CD8-positive, alpha-beta memory T cell (primary cell): ENCODE results near the gene FRMD4A. TPM values are rescaled to one million over a fixed set of nuclear protein-coding genes. Genes with fewer than 3 reads are reported as not detected.

ENCODE experiments used
- CTCF ChIA-PET: fragments of 350-600 bp; sonication (Branson Sonifier 250); formaldehyde crosslinking; loops from one replicate; lab custom pipeline; 2021; ENCODE audit warnings: antibody characterized with exemption; lab: Charles Lee
- POLR2A ChIA-PET: fragments of 350-600 bp; sonication (Branson Sonifier 250); formaldehyde crosslinking; loops from one replicate; lab custom pipeline; 2021; ENCODE audit warnings: antibody characterized with exemption; lab: Charles Lee
- DNase-seq, 5 donors: peaks; one replicate each; pipeline versions ENCODE4 v3.0.0 to v3.0.0-alpha.2; 2020 to 2022; ENCODE audit warnings: mixed read lengths in 1 of 5
- H3K27ac ChIP-seq: one replicate; pipeline ENCODE4 v1.7.0; 2013; ENCODE audit warnings: low read depth, mild to moderate bottlenecking, low read length, moderate library complexity
- H3K27me3 ChIP-seq: 2 replicates; pipeline ENCODE4 v1.7.0; 2013; ENCODE audit warnings: low read length, mild to moderate bottlenecking; ENCODE audit not compliant: insufficient read depth, poor library complexity, severe bottlenecking
- H3K36me3 ChIP-seq: 2 replicates; pipeline ENCODE4 v1.7.0; 2013; ENCODE audit warnings: mild to moderate bottlenecking, low read length, moderate library complexity; ENCODE audit not compliant: insufficient read depth
- H3K4me1 ChIP-seq: 2 replicates; pipeline ENCODE4 v1.7.0; 2013; ENCODE audit warnings: mild to moderate bottlenecking, low read length, moderate library complexity; ENCODE audit not compliant: insufficient read depth
- H3K4me3 ChIP-seq: 2 replicates; pipeline ENCODE4 v1.7.0; 2013; ENCODE audit warnings: mild to moderate bottlenecking, low read length
- H3K9me3 ChIP-seq: 2 replicates; pipeline ENCODE4 v1.7.0; 2013; ENCODE audit warnings: mild to moderate bottlenecking, low read length
- H3K27ac Mint-ChIP-seq, 8 donors: one replicate each; pipeline ENCODE4 v1.8.0; 2020 to 2021; ENCODE audit warnings: mixed read lengths in 8 of 8, mild to moderate bottlenecking in 6 of 8, inconsistent platforms in 3 of 8, moderate library complexity in 3 of 8
- H3K27me3 Mint-ChIP-seq, 2 donors: one replicate each; pipeline ENCODE4 v1.8.0; 2020 to 2021; ENCODE audit warnings: mixed read lengths in 2 of 2, mild to moderate bottlenecking in 1 of 2, moderate library complexity in 1 of 2
- H3K36me3 Mint-ChIP-seq, 3 donors: one replicate each; pipeline ENCODE4 v1.8.0; 2020 to 2021; ENCODE audit warnings: mixed read lengths in 3 of 3, inconsistent platforms in 1 of 3, mild to moderate bottlenecking in 1 of 3
- H3K4me1 Mint-ChIP-seq, 3 donors: one replicate each; pipeline ENCODE4 v1.8.0; 2020 to 2021; ENCODE audit warnings: mixed read lengths in 3 of 3, inconsistent platforms in 1 of 3, mild to moderate bottlenecking in 1 of 3
- H3K4me3 Mint-ChIP-seq, 7 donors: one replicate each; pipeline ENCODE4 v1.8.0; 2020 to 2021; ENCODE audit warnings: mixed read lengths in 7 of 7, mild to moderate bottlenecking in 6 of 7, moderate library complexity in 4 of 7, inconsistent platforms in 2 of 7
- H3K9me3 Mint-ChIP-seq, 5 donors: one replicate each; pipeline ENCODE4 v1.8.0; 2020 to 2022; ENCODE audit warnings: mixed read lengths in 5 of 5, mild to moderate bottlenecking in 3 of 5, moderate library complexity in 2 of 5, inconsistent platforms in 1 of 5
- polyA plus RNA-seq: library from polyadenylated mRNA; unstranded; fragments of 300-500 nt; fragmentation: Illumina TruSeq; gene quantifications from one replicate; pipeline ENCODE4 v1.2.3, GENCODE V29; 2021
- total RNA-seq, 2 experiments: library from RNA; stranded (reverse); gene quantifications; one replicate each; pipeline ENCODE4 v1.2.3, GENCODE V29; 2021

The FRMD4A gene
- total and polyA plus RNA-seq, 3 experiments from 2014 or later = 0.21 to 2.7 (median 2.1) TPM

DNA sequence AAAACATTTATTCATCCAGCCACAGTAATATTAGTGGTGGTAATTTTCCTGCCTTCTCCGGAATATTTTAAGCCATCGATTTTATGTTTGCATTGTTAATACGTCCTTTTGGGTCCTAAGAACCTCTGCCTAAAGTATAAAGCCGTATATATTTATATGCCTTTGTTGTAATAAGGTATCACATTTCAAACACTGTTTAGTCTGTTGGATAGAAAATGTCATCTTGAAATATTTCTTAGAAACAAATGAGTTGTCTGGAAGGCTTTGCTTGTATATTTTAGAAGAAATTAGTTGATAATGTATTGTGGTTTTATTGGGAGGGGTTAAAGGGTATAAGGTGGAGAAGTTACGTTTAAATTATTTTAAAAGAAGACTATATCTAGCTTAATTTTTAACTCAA, 732.8 kb downstream of the FRMD4A start:
- Mint-ChIP-seq H3K9me3 (no peaks in the 10 kb centered on the region), H3K4me3 (no peak overlapping the region), H3K27me3 (no peaks in the 10 kb centered on the region), H3K36me3 (peaks cover 6 to 71% (median 27%) of the 10 kb centered on the region in 3 donors), H3K27ac (no peak overlapping the region), H3K4me1 (peaks cover 22 to 40% (median 35%) of the 10 kb centered on the region in 3 donors)
- H3K36me3 ChIP-seq = peaks cover 11% of the 10 kb centered on the region
- POLR2A ChIA-PET = no interaction called here
- H3K4me3 ChIP-seq = no peak overlapping the region
- H3K27ac ChIP-seq = no peak overlapping the region
- no peaks in the 10 kb centered on the region for H3K4me1 ChIP-seq
- H3K27me3 ChIP-seq = no peaks in the 10 kb centered on the region
- CTCF ChIA-PET = interaction anchor here (1.8 kb wide), 1 partner anchor 11 kb away, joined by 3 read pairs; the partner anchor contains the start of gene PRPF18
- no peak for DNase-seq
- no peaks in the 10 kb centered on the region for H3K9me3 ChIP-seq

DNA sequence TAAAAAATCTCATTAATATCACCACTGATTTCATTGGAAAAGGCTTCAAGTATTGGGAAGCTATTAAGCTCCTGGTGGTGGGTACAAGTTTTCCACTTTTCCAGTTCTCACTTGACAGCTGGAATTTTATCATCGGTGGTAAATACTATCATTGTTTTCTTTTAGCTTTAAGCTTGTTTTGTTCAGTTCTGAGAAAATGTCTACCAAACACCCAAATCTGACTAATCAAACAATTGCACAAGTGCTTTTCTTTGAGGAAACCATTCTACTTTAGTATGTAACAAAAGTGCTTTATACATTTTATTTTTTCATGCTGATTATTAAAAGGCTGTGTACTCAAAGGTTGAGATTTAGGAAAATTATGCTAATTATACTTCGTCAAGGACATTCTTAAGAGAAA, 736.1 kb downstream of the FRMD4A start:
- Mint-ChIP-seq H3K36me3 (peaks cover 4 to 69% (median 24%) of the 10 kb centered on the region in 3 donors), H3K4me3 (no peak overlapping the region), H3K27ac (no peak overlapping the region), H3K27me3 (no peaks in the 10 kb centered on the region), H3K4me1 (peaks cover 32 to 63% (median 62%) of the 10 kb centered on the region in 3 donors), H3K9me3 (no peaks in the 10 kb centered on the region)
- DNase-seq = no peak
- Histone ChIP-seq H3K4me1 (no peaks in the 10 kb centered on the region), H3K27me3 (no peaks in the 10 kb centered on the region), H3K4me3 (no peak overlapping the region), H3K9me3 (no peaks in the 10 kb centered on the region), H3K36me3 (peaks cover 15% of the 10 kb centered on the region), H3K27ac (no peak overlapping the region)
- POLR2A ChIA-PET = no interaction called here
- CTCF ChIA-PET = no interaction called here
